Uterus (tissue), 2 donors: ENCODE results near the gene COL9A3.

Experiments used
- CTCF ChIP-seq, 4 experiments: fragments of 200-600 bp in 2 of 4; fragments of 450-650 bp in 2 of 4; sonication (generic) in 2 of 4; IDR thresholded peaks; one replicate each; pipeline ENCODE4 v1.5.1; 2016 to 2019; ENCODE audit warnings: antibody characterized with exemption in 4 of 4, mild to moderate bottlenecking in 2 of 4, moderate library complexity in 1 of 4
- POLR2A ChIP-seq, 2 donors: fragments of 450-650 bp; IDR thresholded peaks; one replicate each; pipeline ENCODE4 v1.6.1; 2016; ENCODE audit warnings: antibody characterized with exemption in 2 of 2, mild to moderate bottlenecking in 1 of 2, moderate library complexity in 1 of 2

DNA sequence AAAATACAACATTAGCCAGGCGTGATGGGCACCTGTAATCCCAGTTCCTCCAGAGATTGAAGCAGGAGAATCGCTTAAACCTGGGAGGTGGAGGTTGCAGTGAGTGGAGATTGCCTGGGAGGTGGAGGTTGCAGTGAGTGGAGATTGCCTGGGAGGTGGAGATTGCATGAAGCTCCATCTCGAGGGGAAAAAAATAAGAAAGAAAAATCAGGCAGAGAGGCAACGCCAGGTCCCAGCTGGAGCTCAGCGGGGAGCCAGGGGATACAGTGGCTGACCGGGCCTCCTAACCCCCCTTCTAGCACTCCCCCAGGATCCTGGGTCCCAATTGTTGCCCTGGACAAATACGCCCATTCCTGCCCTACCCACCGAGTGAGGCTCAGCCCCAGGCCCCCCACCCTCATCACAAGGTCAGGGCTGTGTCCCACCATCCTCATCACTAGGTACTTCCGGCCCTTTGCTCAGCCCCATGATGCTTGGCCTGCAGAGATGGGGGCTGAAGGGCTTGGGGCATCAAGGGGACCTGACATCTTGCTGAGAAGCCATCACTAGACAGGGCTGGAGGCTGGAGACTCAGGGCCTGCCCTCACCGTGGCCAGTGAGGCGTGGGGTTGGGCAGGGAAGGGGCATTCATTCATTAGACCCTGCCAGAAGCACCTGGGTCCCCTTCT is 10.3 kb upstream of the COL9A3 start:
- TF ChIP-seq CTCF (IDR thresholded peaks at IDR 0.05) = no peak
- TF ChIP-seq POLR2A (IDR thresholded peaks at IDR 0.05) = no peak
